Endothelial cell of umbilical vein (primary cell): ENCODE results near the gene CDK15. TPM values are rescaled to one million over a fixed set of nuclear protein-coding genes. Genes with fewer than 3 reads are reported as not detected.

ENCODE experiments used
- BruUV-seq: library from RNA; stranded (reverse); fragments of 400-500 nt; replicated peaks from 2 replicates; lab custom pipeline; 2021; lab: Mats Ljungman, UMichigan
- CTCF ChIA-PET: fragments of 300-600, 350-600 bp; sonication (Branson Sonifier 250); formaldehyde crosslinking; loops from one replicate; lab custom pipeline; 2021; ENCODE audit warnings: antibody characterized with exemption, inconsistent platforms; lab: Charles Lee
- POLR2A ChIA-PET: fragments of 300-600, 350-600 bp; sonication (Branson Sonifier 250); formaldehyde crosslinking; loops from one replicate; lab custom pipeline; 2021; ENCODE audit warnings: antibody characterized with exemption, inconsistent platforms; lab: Charles Lee
- DNase-seq: peaks from one replicate; pipeline ENCODE4 v3.0.0-alpha.2; 2011; ENCODE audit warnings: low read depth, low spot score
- FAIRE-seq: peaks from 2 replicates; lab custom pipeline; 2011; peaks lifted over from hg19 to GRCh38; lab: Jason Lieb, UNC
- H2AFZ ChIP-seq: 2 replicates; pipeline ENCODE4 v1.6.0; 2012; ENCODE audit warnings: low read depth, low read length, control low read depth, inconsistent platforms
- H3K27ac ChIP-seq: 2 replicates; pipeline ENCODE4 v1.5.1; 2011; ENCODE audit warnings: low read depth, mild to moderate bottlenecking, control low read depth, low read length, moderate library complexity; ENCODE audit not compliant: insufficient read depth
- H3K27me3 ChIP-seq, 2 experiments: 2 replicates each; pipeline versions ENCODE4 v1.6.0 to v1.6.1; 2011; ENCODE audit warnings: low read length in 2 of 2, mixed read lengths in 1 of 2; ENCODE audit not compliant: control insufficient read depth in 2 of 2, insufficient read depth in 2 of 2
- H3K36me3 ChIP-seq, 2 experiments: 2 replicates in 1 of 2; 3 replicates in 1 of 2; pipeline ENCODE4 v1.5.1; 2011; ENCODE audit warnings: low read length in 2 of 2, mild to moderate bottlenecking in 1 of 2, moderate library complexity in 1 of 2; ENCODE audit not compliant: control insufficient read depth in 2 of 2, insufficient read depth in 2 of 2; ENCODE audit errors: extremely low read depth in 1 of 2
- H3K4me1 ChIP-seq: 3 replicates; pipeline ENCODE4 v1.5.1; 2011; ENCODE audit warnings: mild to moderate bottlenecking, low read length; ENCODE audit not compliant: control insufficient read depth, insufficient read depth; ENCODE audit errors: extremely low read depth
- H3K4me2 ChIP-seq: 2 replicates; pipeline ENCODE4 v1.6.1; 2011; ENCODE audit warnings: low read length, control low read depth, mixed read lengths; ENCODE audit not compliant: insufficient read depth
- H3K4me3 ChIP-seq, 3 experiments: fragments of 200-600 bp in 1 of 3; sonication (generic), shearing (Covaris generic) in 1 of 3; replicated peaks in 1 of 3; 2 replicates each; pipeline ENCODE4 v1.5.1; 2011 to 2016; ENCODE audit warnings: control low read depth in 3 of 3, low read length in 3 of 3, mild to moderate bottlenecking in 2 of 3, inconsistent platforms in 1 of 3, low read depth in 1 of 3, moderate library complexity in 1 of 3; ENCODE audit not compliant: insufficient read depth in 1 of 3
- H3K79me2 ChIP-seq: 2 replicates; pipeline ENCODE4 v1.6.0; 2012; ENCODE audit warnings: low read length, inconsistent platforms; ENCODE audit not compliant: control insufficient read depth, insufficient read depth
- H3K9ac ChIP-seq: replicated peaks from 2 replicates; pipeline ENCODE3; 2011; ENCODE audit warnings: low read length, control low read depth; ENCODE audit not compliant: insufficient read depth; ENCODE audit errors: extremely low read depth
- H3K9me1 ChIP-seq: replicated peaks from 3 replicates; pipeline ENCODE4 v1.6.0; 2011; ENCODE audit warnings: mild to moderate bottlenecking, low read length; ENCODE audit not compliant: control insufficient read depth, insufficient read depth; ENCODE audit errors: extremely low read depth
- H3K9me3 ChIP-seq: replicated peaks from 2 replicates; pipeline ENCODE4 v1.5.1; 2012; ENCODE audit warnings: low read length, inconsistent platforms; ENCODE audit not compliant: control insufficient read depth, insufficient read depth
- H4K20me1 ChIP-seq: replicated peaks from 2 replicates; pipeline ENCODE3; 2011; ENCODE audit warnings: mild to moderate bottlenecking, low read length; ENCODE audit not compliant: control insufficient read depth, insufficient read depth; ENCODE audit errors: extremely low read depth
- CTCF ChIP-seq, 2 donors: IDR thresholded peaks; 1 replicate in 1 of 2; 2 replicates in 1 of 2; pipeline ENCODE4 v1.5.1; 2011; ENCODE audit warnings: low read length in 2 of 2, mild to moderate bottlenecking in 2 of 2, moderate library complexity in 2 of 2, control low read depth in 1 of 2, inconsistent platforms in 1 of 2, low read depth in 1 of 2; ENCODE audit not compliant: insufficient read depth in 1 of 2; ENCODE audit errors: extremely low read depth in 1 of 2
- EZH2 ChIP-seq: IDR thresholded peaks from 2 replicates; pipeline ENCODE4 v1.6.1; 2012; ENCODE audit warnings: borderline replicate concordance, low read depth, mild to moderate bottlenecking, moderate library complexity, low read length, inconsistent platforms; ENCODE audit not compliant: severe bottlenecking
- FOS ChIP-seq: IDR thresholded peaks from 2 replicates; pipeline ENCODE4 v1.6.1; 2011; ENCODE audit warnings: mild to moderate bottlenecking, low read length, moderate library complexity, borderline replicate concordance; ENCODE audit not compliant: insufficient read depth
- JUN ChIP-seq: IDR thresholded peaks from 2 replicates; pipeline ENCODE4 v1.6.1; 2011; ENCODE audit warnings: borderline replicate concordance, low read depth; ENCODE audit not compliant: insufficient read length, insufficient read depth
- MAX ChIP-seq: IDR thresholded peaks from 2 replicates; pipeline ENCODE4 v1.6.1; 2011; ENCODE audit not compliant: insufficient read depth, insufficient read length
- MYC ChIP-seq: IDR thresholded peaks from one replicate; pipeline ENCODE4 v1.6.1; 2011; ENCODE audit warnings: mild to moderate bottlenecking, low read depth, low read length
- POLR2A ChIP-seq: IDR thresholded peaks from 2 replicates; pipeline ENCODE4 v1.6.1; 2012; ENCODE audit warnings: low read depth, mild to moderate bottlenecking, control low read depth, low read length
- POLR2AphosphoS5 ChIP-seq: IDR thresholded peaks from 2 replicates; pipeline ENCODE4 v1.6.1; 2012; ENCODE audit warnings: low read depth, mild to moderate bottlenecking, control low read depth, low read length, moderate library complexity; ENCODE audit not compliant: insufficient read depth
- dilution Hi-C: fragments of 300-500 bp; cut with MboI; formaldehyde crosslinking; loops from one replicate; pipeline ENCODE4 v1.15.0; 2019; ENCODE audit warnings: low sequenced_read_pairs; ENCODE audit not compliant: extremely low pct_ligation_motif_present
- intact Hi-C: fragments of 100-400 bp; cut with micrococcal nuclease; formaldehyde crosslinking; loops from one replicate; pipeline ENCODE4 v1.10.0; 2022
- polyA plus RNA-seq, 4 experiments: library from polyadenylated mRNA; depleted of rRNA in 3 of 4; stranded (reverse) in 3 of 4; unstranded in 1 of 4; fragments of >200 nt; gene quantifications; 2 replicates each; pipeline versions ENCODE4 v1.2.1 to v1.2.3, GENCODE V29; 2011 to 2012; ENCODE audit warnings: missing spikeins in 1 of 4
- total RNA-seq: library from RNA; stranded (reverse); gene quantifications from 2 replicates; pipeline ENCODE4 v1.2.3, GENCODE V29; 2021

CDK15 gene
- total and polyA plus RNA-seq, 2 donors (not counting 3 experiments of a cell fraction or from before 2014, with no cell fraction given): not detected

- no peak overlapping the region for H3K27ac ChIP-seq
- H4K20me1 ChIP-seq: no peaks in the 10 kb centered on the region
- POLR2A ChIA-PET: no interaction called here
- BruUV-seq: no TSS peak
- no peak overlapping the region for H3K4me3 ChIP-seq
- H3K27me3 ChIP-seq: peaks cover 42 to 60% of the 10 kb centered on the region in 2 experiments
- H3K9me1 ChIP-seq: no peaks in the 10 kb centered on the region
- dilution Hi-C loops (no loop called here), intact Hi-C loops (no loop called here)
- H3K9ac ChIP-seq: no peak overlapping the region
- H3K79me2 ChIP-seq: no peaks in the 10 kb centered on the region
- H3K4me1 ChIP-seq: no peaks in the 10 kb centered on the region
- CTCF ChIA-PET: no interaction called here
- TF ChIP-seq JUN (no peak), FOS (no peak), MAX (no peak), MYC (no peak), POLR2A (no peak), EZH2 (no peak), POLR2AphosphoS5 (no peak), CTCF (IDR thresholded peaks at IDR 0.05; ENCODE audit: extremely low read depth in 1 of 2, insufficient read depth in 1 of 2, low read depth in 1 of 2, low read length in 2 of 2) (no peak)
- FAIRE-seq (no peak), DNase-seq (no peak)
- H3K4me2 ChIP-seq: no peak overlapping the region
- H3K9me3 ChIP-seq: no peaks in the 10 kb centered on the region
- no peaks in the 10 kb centered on the region for H3K36me3 ChIP-seq
- H2AFZ ChIP-seq: no peak overlapping the region
Measured at GRCh38 chr2:201883606-201884369, 77.5 kb downstream of the CDK15 start.
